H1 (cell line): Measurements from ENCODE around the gene BIN1. TPM values are rescaled to one million over a fixed set of nuclear protein-coding genes. Genes with fewer than 3 reads are reported as not detected.

Source experiments
- CTCF ChIA-PET: fragments of 300-600 bp; sonication (Branson Sonifier 250); formaldehyde crosslinking; loops from one replicate; lab custom pipeline; 2021; ENCODE audit not compliant: partially characterized antibody; lab: Charles Lee
- POLR2A ChIA-PET: fragments of 300-600 bp; sonication (Branson Sonifier 250); formaldehyde crosslinking; loops from one replicate; lab custom pipeline; 2021; ENCODE audit warnings: inconsistent platforms; ENCODE audit not compliant: partially characterized antibody; lab: Charles Lee
- DNase-seq, 2 experiments: peaks; one replicate each; pipeline versions ENCODE4 v3.0.0 to v3.0.0-alpha.2; 2010 to 2022; ENCODE audit warnings: low spot score in 2 of 2, low read depth in 1 of 2, mixed read lengths in 1 of 2
- FAIRE-seq: peaks from 2 replicates; lab custom pipeline; 2011; peaks lifted over from hg19 to GRCh38; lab: Jason Lieb, UNC
- H2AFZ ChIP-seq: 2 replicates; pipeline ENCODE4 v1.8.1; 2012; ENCODE audit warnings: low read length, inconsistent platforms
- H2AK5ac ChIP-seq: 2 replicates; pipeline ENCODE4 v1.6.1; 2013; ENCODE audit warnings: low read depth, low read length
- H2BK120ac ChIP-seq: replicated peaks from 2 replicates; pipeline ENCODE3; 2013; ENCODE audit warnings: low read depth, low read length, inconsistent platforms
- H2BK12ac ChIP-seq: 2 replicates; pipeline ENCODE4 v1.6.1; 2013; ENCODE audit warnings: low read depth, low read length
- H2BK15ac ChIP-seq: 2 replicates; pipeline ENCODE4 v1.6.1; 2013; ENCODE audit warnings: low read length
- H2BK20ac ChIP-seq: 2 replicates; pipeline ENCODE4 v1.6.1; 2013; ENCODE audit warnings: low read length
- H2BK5ac ChIP-seq: 2 replicates; pipeline ENCODE4 v1.6.1; 2013; ENCODE audit warnings: low read depth, low read length
- H3K14ac ChIP-seq: 2 replicates; pipeline ENCODE4 v1.6.1; 2013; ENCODE audit warnings: inconsistent platforms; ENCODE audit not compliant: insufficient read length
- H3K18ac ChIP-seq: 2 replicates; pipeline ENCODE4 v1.6.1; 2013; ENCODE audit warnings: low read length; ENCODE audit errors: extremely low read depth
- H3K23ac ChIP-seq: 2 replicates; pipeline ENCODE4 v1.6.1; 2013; ENCODE audit warnings: inconsistent platforms; ENCODE audit not compliant: insufficient read length
- H3K23me2 ChIP-seq: 2 replicates; pipeline ENCODE4 v1.6.1; 2013; ENCODE audit warnings: low read depth, low read length
- H3K27ac ChIP-seq: 2 replicates; pipeline ENCODE4 v1.6.1; 2011; ENCODE audit warnings: low read depth, low read length, inconsistent platforms
- H3K27me3 ChIP-seq, 4 experiments: replicated peaks in 1 of 4; 1 replicate in 1 of 4; 2 replicates in 3 of 4; pipeline versions ENCODE4 v1.6.1 to v1.8.1; 2011 to 2013; ENCODE audit warnings: low read length in 3 of 4, mild to moderate bottlenecking in 3 of 4, inconsistent platforms in 2 of 4, mixed read lengths in 2 of 4, moderate library complexity in 1 of 4; ENCODE audit not compliant: control insufficient read depth in 3 of 4, insufficient read depth in 3 of 4; ENCODE audit errors: extremely low read depth in 1 of 4
- H3K36me3 ChIP-seq, 4 experiments: 2 replicates each; pipeline versions ENCODE4 v1.6.1 to v1.8.1; 2011 to 2013; ENCODE audit warnings: mild to moderate bottlenecking in 4 of 4, low read length in 3 of 4, moderate library complexity in 2 of 4, control low read depth in 1 of 4, inconsistent platforms in 1 of 4; ENCODE audit not compliant: insufficient read depth in 4 of 4, control insufficient read depth in 2 of 4
- H3K4ac ChIP-seq: replicated peaks from 2 replicates; pipeline ENCODE3; 2013; ENCODE audit warnings: low read length, low read depth, mixed read lengths, inconsistent platforms; ENCODE audit not compliant: insufficient read length
- H3K4me1 ChIP-seq, 4 experiments: replicated peaks in 1 of 4; 1 replicate in 1 of 4; 2 replicates in 3 of 4; pipeline versions ENCODE4 v1.6.1 to v1.8.1; 2011 to 2013; ENCODE audit warnings: low read length in 3 of 4, inconsistent platforms in 2 of 4, mixed read lengths in 1 of 4; ENCODE audit not compliant: insufficient read depth in 4 of 4, control insufficient read depth in 3 of 4
- H3K4me2 ChIP-seq, 2 experiments: 2 replicates each; pipeline versions ENCODE4 v1.6.1 to v1.8.1; 2011 to 2013; ENCODE audit warnings: low read depth in 2 of 2, low read length in 2 of 2, control low read depth in 1 of 2, inconsistent platforms in 1 of 2, mild to moderate bottlenecking in 1 of 2; ENCODE audit not compliant: insufficient read depth in 1 of 2
- H3K4me3 ChIP-seq, 4 experiments: fragments of 200-600, 300-600 bp in 1 of 4; sonication (generic), shearing (Covaris generic), sonication (Bioruptor Twin) in 1 of 4; 2 replicates each; pipeline versions ENCODE4 v1.5.1 to v1.8.1; 2011 to 2016; ENCODE audit warnings: low read length in 4 of 4, low read depth in 3 of 4, control low read depth in 2 of 4, inconsistent platforms in 2 of 4, mild to moderate bottlenecking in 2 of 4, mixed read lengths in 1 of 4, moderate library complexity in 1 of 4; ENCODE audit not compliant: insufficient read depth in 2 of 4; ENCODE audit errors: extremely low read depth in 1 of 4
- H3K56ac ChIP-seq: replicated peaks from 2 replicates; pipeline ENCODE3; 2013; ENCODE audit warnings: low read depth, mild to moderate bottlenecking, mixed read lengths, low read length, inconsistent platforms; ENCODE audit not compliant: insufficient read length
- H3K79me1 ChIP-seq: 2 replicates; pipeline ENCODE4 v1.6.1; 2013; ENCODE audit warnings: low read depth, low read length, control low read depth
- H3K79me2 ChIP-seq, 2 experiments: 2 replicates each; pipeline versions ENCODE4 v1.6.1 to v1.8.1; 2012 to 2013; ENCODE audit warnings: low read length in 2 of 2, mild to moderate bottlenecking in 2 of 2, inconsistent platforms in 1 of 2; ENCODE audit not compliant: insufficient read depth in 2 of 2, control insufficient read depth in 1 of 2
- H3K9ac ChIP-seq, 4 experiments: replicated peaks in 1 of 4; 1 replicate in 1 of 4; 2 replicates in 3 of 4; pipeline versions ENCODE4 v1.6.1 to v1.8.1; 2011 to 2013; ENCODE audit warnings: low read depth in 3 of 4, low read length in 3 of 4, control low read depth in 2 of 4, mild to moderate bottlenecking in 2 of 4, moderate library complexity in 2 of 4, inconsistent platforms in 1 of 4; ENCODE audit errors: extremely low read depth in 1 of 4
- H3K9me3 ChIP-seq, 2 experiments: 2 replicates each; pipeline versions ENCODE4 v1.6.1 to v1.8.1; 2012 to 2013; ENCODE audit warnings: mild to moderate bottlenecking in 2 of 2, moderate library complexity in 2 of 2, control low read depth in 1 of 2, inconsistent platforms in 1 of 2, low read depth in 1 of 2, low read length in 1 of 2, mixed read lengths in 1 of 2; ENCODE audit not compliant: insufficient read depth in 2 of 2
- H4K20me1 ChIP-seq, 2 experiments: replicated peaks in 1 of 2; 2 replicates each; pipeline versions ENCODE3 to v1.8.1; 2011 to 2013; ENCODE audit warnings: inconsistent platforms in 2 of 2, low read length in 2 of 2, mild to moderate bottlenecking in 1 of 2; ENCODE audit not compliant: insufficient read depth in 2 of 2, control insufficient read depth in 1 of 2
- H4K5ac ChIP-seq: 2 replicates; pipeline ENCODE4 v1.6.1; 2013; ENCODE audit warnings: low read length, low read depth, mixed read lengths, inconsistent platforms; ENCODE audit not compliant: insufficient read length
- H4K8ac ChIP-seq: 2 replicates; pipeline ENCODE4 v1.8.0; 2013; ENCODE audit warnings: mild to moderate bottlenecking, moderate library complexity, low read length, inconsistent platforms; ENCODE audit not compliant: insufficient read depth; ENCODE audit errors: extremely low read depth
- H4K91ac ChIP-seq: replicated peaks from 2 replicates; pipeline ENCODE3; 2013; ENCODE audit warnings: low read length, mixed read lengths, inconsistent platforms; ENCODE audit not compliant: insufficient read length
- CBX8 ChIP-seq: fragments of 300-800, 300-1000 bp; sonication (generic); IDR thresholded peaks from 2 replicates; pipeline ENCODE4 v1.7.1; 2016; ENCODE audit warnings: low read depth, low read length, borderline replicate concordance
- CHD2 ChIP-seq: IDR thresholded peaks from 2 replicates; pipeline ENCODE4 v1.6.1; 2012; ENCODE audit warnings: low read length, improper control_type of control experiment
- GTF2F1 ChIP-seq: IDR thresholded peaks from 2 replicates; pipeline ENCODE4 v1.6.1; 2012; ENCODE audit warnings: low read depth, low read length, improper control_type of control experiment, borderline replicate concordance
- KDM5A ChIP-seq: fragments of 200-600 bp; IDR thresholded peaks from 2 replicates; pipeline ENCODE4 v1.7.1; 2012; ENCODE audit warnings: mild to moderate bottlenecking, low read length, inconsistent platforms, mixed read lengths
- NRF1 ChIP-seq: IDR thresholded peaks from 2 replicates; pipeline ENCODE4 v1.6.1; 2011; ENCODE audit warnings: mild to moderate bottlenecking, low read depth, low read length, improper control_type of control experiment
- POU5F1 ChIP-seq: IDR thresholded peaks from 2 replicates; pipeline ENCODE4 v1.6.1; 2011; ENCODE audit warnings: low read depth, mild to moderate bottlenecking, low read length, moderate library complexity
- RXRA ChIP-seq: IDR thresholded peaks from 2 replicates; pipeline ENCODE4 v1.6.1; 2011; ENCODE audit warnings: low read depth, mild to moderate bottlenecking, low read length, moderate library complexity; ENCODE audit not compliant: insufficient read depth
- SAP30 ChIP-seq: fragments of 300-600 bp; sonication (generic); IDR thresholded peaks from 2 replicates; pipeline ENCODE4 v1.7.1; 2012; ENCODE audit warnings: low read length, moderate library complexity, mild to moderate bottlenecking, inconsistent platforms; ENCODE audit not compliant: insufficient read depth, insufficient replicate concordance
- SIRT6 ChIP-seq: IDR thresholded peaks from one replicate; pipeline ENCODE4 v1.7.1; 2012; ENCODE audit warnings: low read length, inconsistent platforms
- SRF ChIP-seq: IDR thresholded peaks from 2 replicates; pipeline ENCODE4 v1.6.1; 2011; ENCODE audit warnings: mild to moderate bottlenecking, low read depth, low read length, moderate library complexity
- TAF1 ChIP-seq: IDR thresholded peaks from 2 replicates; pipeline ENCODE4 v1.6.1; 2011; ENCODE audit warnings: mild to moderate bottlenecking, low read depth, low read length
- TEAD4 ChIP-seq: IDR thresholded peaks from 2 replicates; pipeline ENCODE4 v1.6.1; 2012; ENCODE audit warnings: low read depth, low read length, inconsistent platforms, mixed read lengths
- WGBS, 2 experiments: shearing (Covaris generic) in 1 of 2; methylation state at CpG; one replicate each; pipeline versions ENCODE4 v1.1.6 to v1.1.7; 2013 to 2015; ENCODE audit warnings: low lambda C conversion rate in 2 of 2, mixed read lengths in 2 of 2, inconsistent platforms in 1 of 2, low coverage in 1 of 2, missing lambda C conversion rate in 1 of 2; ENCODE audit not compliant: insufficient replicate concordance in 2 of 2, insufficient coverage in 1 of 2, insufficient read length in 1 of 2; ENCODE audit errors: extremely low coverage in 1 of 2, missing lambda C conversion rate in 1 of 2; 5-methylcytosine and 5-hydroxymethylcytosine counted together
- polyA plus RNA-seq, 7 experiments: library from polyadenylated mRNA; depleted of rRNA in 3 of 7; stranded (reverse) in 5 of 7; unstranded in 2 of 7; fragments of >200 nt in 5 of 7; fragments of 200-250 nt in 2 of 7; gene quantifications; 1 replicate in 5 of 7; 2 replicates in 1 of 7; 4 replicates in 1 of 7; pipeline versions ENCODE4 v1.2.1 to v1.2.3, GENCODE V29; 2011 to 2013; ENCODE audit warnings: missing spikeins in 2 of 7, mixed read lengths in 2 of 7
- total RNA-seq: library from RNA; stranded (reverse); fragmentation: NEBNext Ultra II Directional; extraction: Animal tissue kit (Norgen Biotek cat#: 25700); gene quantifications from 2 replicates; pipeline ENCODE4 v1.2.1, GENCODE V29; 2021
- TF ChIP-seq, protein P1 (sequence below): IDR thresholded peaks from 2 replicates; pipeline ENCODE4 v1.6.1; 2012; ENCODE audit warnings: inconsistent platforms

BIN1 gene
- total and polyA plus RNA-seq, 2 of the 8 experiments (the other 6 are each of a cell fraction or from before 2014, with no cell fraction given), result 23.6 to 35.6 TPM

DNA sequence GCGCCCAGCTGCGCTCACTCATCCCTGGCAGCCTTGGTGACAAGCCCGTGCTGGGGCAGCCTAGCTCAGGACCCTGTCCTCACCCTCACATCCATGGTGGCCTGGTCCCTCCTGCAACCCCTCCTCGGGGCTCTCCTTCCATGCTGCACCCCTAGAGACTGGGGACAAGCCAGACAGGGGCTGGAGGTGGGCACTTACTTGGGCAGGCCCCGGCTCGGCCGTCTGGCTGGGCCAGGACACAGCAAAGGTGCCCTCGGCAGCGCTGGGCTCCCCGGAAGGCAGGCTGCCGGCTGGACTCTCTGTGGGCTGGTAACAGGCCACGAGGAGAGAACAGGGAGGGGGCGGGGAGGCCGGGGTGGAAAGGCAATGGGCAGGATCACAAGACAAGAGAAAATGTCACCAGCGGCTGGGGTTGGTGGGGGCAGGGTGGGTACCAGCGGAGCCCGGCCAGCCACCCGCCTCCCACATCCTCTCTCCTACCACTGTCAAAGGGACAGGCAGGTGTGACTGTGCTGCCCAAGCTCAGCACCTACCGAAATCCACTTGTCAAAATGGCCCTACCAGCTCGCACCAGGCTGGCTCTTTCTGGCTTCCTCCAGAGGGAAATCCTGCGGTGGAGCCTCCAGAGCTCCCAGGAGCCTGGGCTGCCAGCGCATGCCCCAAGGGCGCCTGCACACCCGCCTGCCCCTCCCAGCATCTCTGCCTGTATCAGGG, 54.7 kb downstream of the BIN1 start:
- H2AK5ac ChIP-seq, result no peak overlapping the region
- H3K23ac ChIP-seq, result no peak overlapping the region
- H3K23me2 ChIP-seq, result no peaks in the 10 kb centered on the region
- no peaks in the 10 kb centered on the region for H3K79me2 ChIP-seq
- no peak overlapping the region for H4K5ac ChIP-seq
- no peak overlapping the region for H2BK5ac ChIP-seq
- no peaks in the 10 kb centered on the region for H3K36me3 ChIP-seq
- no peak overlapping the region for H2BK120ac ChIP-seq
- no peak overlapping the region for H3K4me3 ChIP-seq
- 87% methylated on average over 20 of the region's 24 CpGs; no CpG with 5 or more reads in 1 of the 2 experiments for WGBS, 2 experiments
- H3K4ac ChIP-seq, result no peak overlapping the region
- H4K8ac ChIP-seq, result no peak overlapping the region
- ChIA-PET POLR2A (interaction anchor here (0.6 kb wide), 1 partner anchor 22 kb away, joined by 3 read pairs; no protein-coding TSS in a partner anchor), CTCF (interaction anchor here (0.6 to 5.2 kb wide), 10 partner anchors 10 to 165 kb away, joined by 3 to 35 read pairs (median 8); no protein-coding TSS in a partner anchor)
- H3K4me1 ChIP-seq, result peaks cover 0 to 6% (median 0%) of the 10 kb centered on the region in 4 experiments; a peak in 2 of 7 replicates
- H3K14ac ChIP-seq, result no peak overlapping the region
- H2BK15ac ChIP-seq, result no peak overlapping the region
- peaks cover 0 to 6% of the 10 kb centered on the region in 2 experiments for H4K20me1 ChIP-seq
- H3K18ac ChIP-seq, result no peak overlapping the region
- H3K4me2 ChIP-seq, result no peak overlapping the region
- H4K91ac ChIP-seq, result no peak overlapping the region
- no peaks in the 10 kb centered on the region for H3K9me3 ChIP-seq
- DNase-seq, result no peak
- no peak overlapping the region for H2AFZ ChIP-seq
- FAIRE-seq, result no peak
- no peak overlapping the region for H3K9ac ChIP-seq
- H3K56ac ChIP-seq, result no peak overlapping the region
- no peaks in the 10 kb centered on the region for H3K27me3 ChIP-seq
- H2BK12ac ChIP-seq, result no peak overlapping the region
- H2BK20ac ChIP-seq, result no peak overlapping the region
- H3K27ac ChIP-seq, result no peak overlapping the region
- no peaks in the 10 kb centered on the region for H3K79me1 ChIP-seq
- TF ChIP-seq, protein P1, sequence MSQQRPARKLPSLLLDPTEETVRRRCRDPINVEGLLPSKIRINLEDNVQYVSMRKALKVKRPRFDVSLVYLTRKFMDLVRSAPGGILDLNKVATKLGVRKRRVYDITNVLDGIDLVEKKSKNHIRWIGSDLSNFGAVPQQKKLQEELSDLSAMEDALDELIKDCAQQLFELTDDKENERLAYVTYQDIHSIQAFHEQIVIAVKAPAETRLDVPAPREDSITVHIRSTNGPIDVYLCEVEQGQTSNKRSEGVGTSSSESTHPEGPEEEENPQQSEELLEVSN, result no peak
- no peak for TF ChIP-seq TAF1
- no peak for TF ChIP-seq POU5F1
- TF ChIP-seq KDM5A, result no peak
- TF ChIP-seq CHD2, result no peak
- TF ChIP-seq SAP30, result no peak
- no peak for TF ChIP-seq CBX8
- TF ChIP-seq RXRA, result no peak
- no peak for TF ChIP-seq GTF2F1
- no peak for TF ChIP-seq SIRT6
- no peak for TF ChIP-seq NRF1
- no peak for TF ChIP-seq SRF
- no peak for TF ChIP-seq TEAD4
